ENCODE measurements around the gene THAP7.

DNA sequence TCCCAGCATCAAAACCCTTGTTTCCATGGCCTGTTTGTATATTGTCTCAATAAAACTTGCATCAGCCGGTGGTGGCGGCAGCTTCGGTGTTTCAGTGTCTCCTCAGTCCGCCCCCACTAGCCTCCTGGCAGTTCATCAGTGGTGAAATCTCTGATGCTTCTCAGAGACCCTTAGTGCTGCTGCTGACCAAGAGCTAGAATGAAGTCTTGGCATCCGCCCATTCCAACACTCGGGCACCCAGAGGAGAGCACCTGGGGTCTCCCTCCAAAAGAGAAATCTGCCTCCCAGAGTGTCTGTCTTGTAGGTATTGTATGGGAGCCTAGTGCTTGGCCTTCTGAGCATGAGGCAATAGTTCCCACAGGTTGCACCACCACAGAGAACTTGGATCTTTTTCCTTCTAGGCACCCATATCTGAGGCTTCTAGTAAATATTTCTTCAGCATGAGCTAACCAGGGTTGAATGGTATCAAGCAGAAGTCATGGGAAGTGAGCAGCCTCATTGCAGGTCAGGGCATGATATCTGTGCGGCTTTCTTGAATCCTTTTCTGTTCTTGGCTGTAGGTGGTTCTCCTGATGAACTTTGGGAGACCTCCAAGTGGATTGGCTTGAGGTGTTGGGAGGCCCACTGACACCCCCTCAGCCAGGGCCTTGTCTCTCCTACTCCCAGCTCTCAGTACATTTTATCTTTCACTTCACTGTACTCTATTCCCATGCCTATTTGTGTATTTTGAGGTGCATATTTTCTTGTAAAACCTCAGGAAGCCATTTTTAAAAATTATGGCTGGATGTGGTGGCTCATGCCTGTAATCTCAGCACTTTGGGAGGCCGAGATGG lies 48.0 kb downstream of the THAP7 start:
- TF ChIP-seq EZH2 (IDR thresholded peaks at IDR 0.05; ENCODE audit: borderline replicate concordance, insufficient read depth, low read depth, low read length, poor library complexity, severe bottlenecking) (no peak), CTCF (IDR thresholded peaks at IDR 0.05) (no peak)
